CD4-positive, CD25-positive, alpha-beta regulatory T cell (primary cell): ENCODE measurements around the gene NPR1. TPM values are rescaled to one million over a fixed set of nuclear protein-coding genes. Genes with fewer than 3 reads are reported as not detected.

Experiments
- ATAC-seq, 2 donors: fragments of 150-1000 bp; cut with Tn5 transposase; one replicate each; pipeline ENCODE4 v1.10.0; 2021; ENCODE audit warnings: low read depth in 2 of 2, moderate number of reproducible peaks in 2 of 2, moderate library complexity in 1 of 2
- DNase-seq, 3 donors: peaks; one replicate each; pipeline versions ENCODE4 v3.0.0 to v3.0.0-alpha.2; 2012 to 2022; ENCODE audit warnings: mixed read lengths in 1 of 3
- H3K27ac ChIP-seq: one replicate; pipeline ENCODE4 v1.7.0; 2013; ENCODE audit warnings: mild to moderate bottlenecking, low read length; ENCODE audit not compliant: insufficient read depth, poor library complexity, severe bottlenecking
- H3K27me3 ChIP-seq: one replicate; pipeline ENCODE4 v1.7.0; 2013; ENCODE audit warnings: low read length; ENCODE audit not compliant: control insufficient read depth, insufficient read depth
- H3K36me3 ChIP-seq: one replicate; pipeline ENCODE4 v1.7.0; 2013; ENCODE audit warnings: mild to moderate bottlenecking, low read length, moderate library complexity; ENCODE audit not compliant: control insufficient read depth, insufficient read depth
- H3K4me1 ChIP-seq: 2 replicates; pipeline ENCODE4 v1.7.0; 2013; ENCODE audit warnings: mild to moderate bottlenecking, low read length; ENCODE audit not compliant: insufficient read depth, control insufficient read depth, poor library complexity, severe bottlenecking
- H3K4me3 ChIP-seq: one replicate; pipeline ENCODE4 v1.7.0; 2013; ENCODE audit warnings: low read depth, mild to moderate bottlenecking, low read length, moderate library complexity
- H3K9me3 ChIP-seq, 2 experiments: 1 replicate in 1 of 2; 2 replicates in 1 of 2; pipeline ENCODE4 v1.7.0; 2013; ENCODE audit warnings: low read length in 2 of 2, mild to moderate bottlenecking in 1 of 2, moderate library complexity in 1 of 2; ENCODE audit not compliant: control insufficient read depth in 2 of 2
- H3K27ac Mint-ChIP-seq, 3 donors: one replicate each; pipeline ENCODE4 v1.8.0; 2020 to 2022; ENCODE audit warnings: mild to moderate bottlenecking in 3 of 3, mixed read lengths in 3 of 3, moderate library complexity in 2 of 3
- H3K27me3 Mint-ChIP-seq: one replicate; pipeline ENCODE4 v1.8.0; 2022; ENCODE audit warnings: mild to moderate bottlenecking, mixed read lengths
- H3K36me3 Mint-ChIP-seq: one replicate; pipeline ENCODE4 v1.8.0; 2020; ENCODE audit warnings: mixed read lengths
- H3K4me1 Mint-ChIP-seq, 4 donors: one replicate each; pipeline ENCODE4 v1.8.0; 2020 to 2022; ENCODE audit warnings: mixed read lengths in 4 of 4, mild to moderate bottlenecking in 1 of 4
- H3K4me3 Mint-ChIP-seq, 4 donors: one replicate each; pipeline ENCODE4 v1.8.0; 2020 to 2022; ENCODE audit warnings: mild to moderate bottlenecking in 4 of 4, mixed read lengths in 4 of 4, moderate library complexity in 3 of 4
- H3K9me3 Mint-ChIP-seq, 7 donors: one replicate each; pipeline ENCODE4 v1.8.0; 2020 to 2022; ENCODE audit warnings: mixed read lengths in 7 of 7, mild to moderate bottlenecking in 3 of 7, moderate library complexity in 2 of 7
- polyA plus RNA-seq, 4 donors: library from polyadenylated mRNA; unstranded; fragments of 300-500 nt; fragmentation: Illumina TruSeq; gene quantifications; one replicate each; pipeline ENCODE4 v1.2.3, GENCODE V29; 2021
- total RNA-seq: library from RNA; stranded (reverse); gene quantifications from one replicate; pipeline ENCODE4 v1.2.3, GENCODE V29; 2022

Gene NPR1
- total and polyA plus RNA-seq, 5 donors from 2014 or later: not detected

- DNase-seq (no peak), ATAC-seq (no peak)
- Mint-ChIP-seq H3K36me3 (peaks cover 4% of the 10 kb centered on the region), H3K27ac (peak overlapping the region in 1 of 3 donors; percentile 65), H3K4me3 (peak overlapping the region in 1 of 4 donors; percentile 49), H3K4me1 (peaks cover 15 to 35% (median 27%) of the 10 kb centered on the region in 4 donors), H3K9me3 (no peaks in the 10 kb centered on the region), H3K27me3 (no peaks in the 10 kb centered on the region)
- Histone ChIP-seq H3K36me3 (no peaks in the 10 kb centered on the region), H3K4me1 (peaks cover 10% of the 10 kb centered on the region), H3K9me3 (no peaks in the 10 kb centered on the region), H3K27me3 (no peaks in the 10 kb centered on the region), H3K4me3 (no peak overlapping the region), H3K27ac (no peak overlapping the region)
Measured at GRCh38 chr1:153733970-153734369, 55.5 kb downstream of the NPR1 start.

DNA sequence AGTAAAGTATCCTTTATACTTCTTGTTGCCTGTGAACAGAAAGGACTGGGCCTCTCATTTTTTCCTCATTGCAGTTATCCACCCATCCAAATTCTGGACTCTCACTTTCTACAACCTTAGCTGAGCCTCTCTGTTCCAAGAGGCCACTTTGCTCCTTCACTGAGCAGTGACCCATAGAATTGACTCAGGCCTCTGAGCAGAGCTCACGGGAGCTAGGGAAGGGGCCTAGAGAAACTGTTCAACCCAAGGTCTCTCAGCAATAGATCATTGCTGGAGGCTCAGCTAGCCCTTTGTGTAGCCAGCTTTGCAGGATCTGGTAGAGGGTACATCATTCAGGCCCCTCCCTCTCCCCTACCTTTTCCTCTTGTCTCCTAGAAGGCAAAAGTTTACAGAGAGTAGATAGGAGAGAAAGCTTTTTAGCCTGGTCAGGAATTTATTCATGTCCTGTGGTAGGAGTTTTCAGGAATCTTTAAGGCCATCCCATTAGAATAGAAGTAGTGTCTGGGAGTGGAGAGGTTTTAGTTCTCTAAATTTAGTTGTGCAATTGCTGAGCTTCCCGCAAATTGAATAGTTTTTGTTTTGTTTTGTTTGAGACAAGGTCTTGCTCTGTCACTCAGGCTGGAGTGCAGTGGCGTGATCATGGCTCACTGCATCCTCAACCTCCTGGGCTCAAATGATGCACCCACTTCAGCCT lies 56.1 kb downstream of the NPR1 start:
- Mint-ChIP-seq H3K4me1 (peaks cover 15 to 29% (median 22%) of the 10 kb centered on the region in 4 donors), H3K4me3 (peak overlapping the region in 1 of 4 donors; percentile 49), H3K36me3 (no peaks in the 10 kb centered on the region), H3K27ac (peak overlapping the region in 2 of 3 donors; percentile 6 to 65), H3K9me3 (no peaks in the 10 kb centered on the region), H3K27me3 (no peaks in the 10 kb centered on the region)
- DNase-seq: no peak
- H3K4me1 ChIP-seq: peaks cover 4% of the 10 kb centered on the region
- no peaks in the 10 kb centered on the region for H3K27me3 ChIP-seq
- no peaks in the 10 kb centered on the region for H3K9me3 ChIP-seq
- H3K27ac ChIP-seq: no peak overlapping the region
- no peak for ATAC-seq
- H3K4me3 ChIP-seq: no peak overlapping the region
- no peaks in the 10 kb centered on the region for H3K36me3 ChIP-seq

GRCh38 chr1:153735090-153735420 lies 56.6 kb downstream of the NPR1 start:
- DNase-seq: no peak
- H3K27me3 Mint-ChIP-seq: no peaks in the 10 kb centered on the region
- peaks cover 13 to 24% (median 18%) of the 10 kb centered on the region in 4 donors for H3K4me1 Mint-ChIP-seq
- H3K4me3 ChIP-seq: no peak overlapping the region
- ATAC-seq: no peak
- no peaks in the 10 kb centered on the region for H3K9me3 ChIP-seq
- H3K27ac Mint-ChIP-seq: peak overlapping the region in 1 of 3 donors; percentile 6
- H3K36me3 Mint-ChIP-seq: no peaks in the 10 kb centered on the region
- H3K36me3 ChIP-seq: no peaks in the 10 kb centered on the region
- H3K9me3 Mint-ChIP-seq: no peaks in the 10 kb centered on the region
- H3K4me1 ChIP-seq: peaks cover 4% of the 10 kb centered on the region
- H3K4me3 Mint-ChIP-seq: no peak overlapping the region
- H3K27ac ChIP-seq: no peak overlapping the region
- H3K27me3 ChIP-seq: no peaks in the 10 kb centered on the region

DNA sequence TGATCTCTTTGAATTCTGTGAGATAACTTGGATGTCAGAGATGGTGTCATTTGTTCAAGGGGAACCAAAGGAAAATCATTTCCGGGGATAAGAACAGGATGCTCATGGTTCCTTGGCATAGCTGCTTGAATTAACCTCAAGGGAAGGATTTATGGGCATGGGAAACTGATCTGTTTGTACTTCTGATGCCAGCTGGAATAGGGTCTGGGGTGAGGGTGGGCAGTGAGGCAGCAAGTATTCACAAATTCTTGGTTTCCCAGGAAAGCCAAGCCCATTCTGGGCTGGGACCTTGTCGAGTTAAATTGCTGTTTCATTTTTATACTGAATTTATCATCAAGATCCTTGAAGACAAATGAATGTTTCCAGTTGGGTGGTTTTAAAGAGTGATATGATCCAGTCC lies 63.5 kb downstream of the NPR1 start:
- Histone ChIP-seq H3K27ac (no peak overlapping the region), H3K27me3 (no peaks in the 10 kb centered on the region)
- peaks cover 38% of the 10 kb centered on the region for H3K36me3 Mint-ChIP-seq

GRCh38 chr1:153742411-153743142 lies 64.1 kb downstream of the NPR1 start:
- Mint-ChIP-seq H3K4me1 (peaks cover 8 to 13% (median 12%) of the 10 kb centered on the region in 4 donors), H3K27ac (peak overlapping the region in 2 of 3 donors; percentile 61 to 78), H3K36me3 (peaks cover 41% of the 10 kb centered on the region), H3K9me3 (no peaks in the 10 kb centered on the region), H3K4me3 (no peak overlapping the region), H3K27me3 (no peaks in the 10 kb centered on the region)
- no peak for ATAC-seq
- DNase-seq: no peak
- Histone ChIP-seq H3K4me1 (no peaks in the 10 kb centered on the region), H3K27ac (no peak overlapping the region), H3K9me3 (no peaks in the 10 kb centered on the region), H3K27me3 (no peaks in the 10 kb centered on the region), H3K4me3 (no peak overlapping the region), H3K36me3 (peaks cover 55% of the 10 kb centered on the region)

More for the DNA sequence above, 63.5 kb downstream of the NPR1 start:
- H3K27ac Mint-ChIP-seq: peak overlapping the region in 1 of 3 donors; percentile 77
- no peak overlapping the region for H3K4me3 Mint-ChIP-seq
- no peaks in the 10 kb centered on the region for H3K4me1 ChIP-seq
- ATAC-seq (no peak), DNase-seq (no peak)
- no peaks in the 10 kb centered on the region for H3K9me3 ChIP-seq
- peaks cover 49% of the 10 kb centered on the region for H3K36me3 ChIP-seq
- H3K4me3 ChIP-seq: no peak overlapping the region
- H3K4me1 Mint-ChIP-seq: peaks cover 8 to 19% (median 13%) of the 10 kb centered on the region in 4 donors
- no peaks in the 10 kb centered on the region for H3K27me3 Mint-ChIP-seq
- H3K9me3 Mint-ChIP-seq: no peaks in the 10 kb centered on the region

Other genes with a start within 250 kb of the NPR1 start
- gene S100A7, start 218.0 kb upstream of the NPR1 start, total RNA-seq: not detected
- gene S100A7, start 218.0 kb upstream of the NPR1 start, polyA plus RNA-seq: not detected
- gene S100A6, start 142.7 kb upstream of the NPR1 start, total RNA-seq: 304 TPM
- 1,000 to 10,000 TPM in 2 of 4 donors, 100 to 1,000 TPM in 2; 660 to 1,174 (median 946) TPM for gene S100A6, start 142.7 kb upstream of the NPR1 start, polyA plus RNA-seq
- 1.8 TPM for gene S100A5, start 137.8 kb upstream of the NPR1 start, total RNA-seq
- gene S100A5, start 137.8 kb upstream of the NPR1 start, polyA plus RNA-seq: 1 to 10 TPM; 1.2 to 3.0 (median 1.7) TPM
- gene S100A4, start 132.9 kb upstream of the NPR1 start, total RNA-seq: 928 TPM
- 1,000 to 10,000 TPM; 2,534 to 4,309 (median 3,364) TPM for gene S100A4, start 132.9 kb upstream of the NPR1 start, polyA plus RNA-seq
- not detected for gene S100A3, start 129.4 kb upstream of the NPR1 start, total RNA-seq
- not detected for gene S100A3, start 129.4 kb upstream of the NPR1 start, polyA plus RNA-seq
- gene S100A2, start 112.8 kb upstream of the NPR1 start, total RNA-seq: not detected
- gene S100A2, start 112.8 kb upstream of the NPR1 start, polyA plus RNA-seq: not detected
- gene S100A16, start 65.6 kb upstream of the NPR1 start, total RNA-seq: not detected
- gene S100A16, start 65.6 kb upstream of the NPR1 start, polyA plus RNA-seq: not detected
- gene S100A14, start 62.4 kb upstream of the NPR1 start, total RNA-seq: not detected
- gene S100A14, start 62.4 kb upstream of the NPR1 start, polyA plus RNA-seq: not detected
- gene S100A13, start 51.2 kb upstream of the NPR1 start, total RNA-seq: 6.4 TPM
- gene S100A13, start 51.2 kb upstream of the NPR1 start, polyA plus RNA-seq: 1 to 10 TPM in 2 of 4 donors, under 1 TPM in 2; 0.41 to 1.8 (median 1.3) TPM
- gene S100A1, start 50.3 kb upstream of the NPR1 start, total RNA-seq: not detected
- not detected for gene S100A1, start 50.3 kb upstream of the NPR1 start, polyA plus RNA-seq
- gene CHTOP, start 44.6 kb upstream of the NPR1 start, total RNA-seq: 85.1 TPM
- 10 to 100 TPM; 57.5 to 73.1 (median 65.8) TPM for gene CHTOP, start 44.6 kb upstream of the NPR1 start, polyA plus RNA-seq
- gene SNAPIN, start 20.0 kb upstream of the NPR1 start, total RNA-seq: 21.5 TPM
- gene SNAPIN, start 20.0 kb upstream of the NPR1 start, polyA plus RNA-seq: 100 to 1,000 TPM in 1 of 4 donors, 10 to 100 TPM in 3; 84.9 to 120 (median 93.7) TPM
- 127 TPM for gene ILF2, start 7.7 kb upstream of the NPR1 start, total RNA-seq
- 100 to 1,000 TPM; 133 to 162 (median 150) TPM for gene ILF2, start 7.7 kb upstream of the NPR1 start, polyA plus RNA-seq
- gene INTS3, start 49.4 kb downstream of the NPR1 start, total RNA-seq: 39.5 TPM
- 1 to 10 TPM; 6.9 to 9.4 (median 8.1) TPM for gene INTS3, start 49.4 kb downstream of the NPR1 start, polyA plus RNA-seq
- 8.3 TPM for gene SLC27A3, start 96.7 kb downstream of the NPR1 start, total RNA-seq
- 1 to 10 TPM; 5.4 to 8.3 (median 5.9) TPM for gene SLC27A3, start 96.7 kb downstream of the NPR1 start, polyA plus RNA-seq
- gene GATAD2B, start 244.3 kb downstream of the NPR1 start, total RNA-seq: 81.5 TPM
- gene GATAD2B, start 244.3 kb downstream of the NPR1 start, polyA plus RNA-seq: 1 to 10 TPM; 2.9 to 4.5 (median 3.3) TPM